ENCODE data around the gene TJP1. TPM values are rescaled to one million over a fixed set of nuclear protein-coding genes. Genes with fewer than 3 reads are reported as not detected.

The TJP1 gene
- total RNA-seq, result 138 TPM
- long read RNA-seq, partial matches to known transcripts, result 80 of 100 reads
- long read RNA-seq, other reads (novel, unspliced or antisense), result 19 of 100 reads

DNA sequence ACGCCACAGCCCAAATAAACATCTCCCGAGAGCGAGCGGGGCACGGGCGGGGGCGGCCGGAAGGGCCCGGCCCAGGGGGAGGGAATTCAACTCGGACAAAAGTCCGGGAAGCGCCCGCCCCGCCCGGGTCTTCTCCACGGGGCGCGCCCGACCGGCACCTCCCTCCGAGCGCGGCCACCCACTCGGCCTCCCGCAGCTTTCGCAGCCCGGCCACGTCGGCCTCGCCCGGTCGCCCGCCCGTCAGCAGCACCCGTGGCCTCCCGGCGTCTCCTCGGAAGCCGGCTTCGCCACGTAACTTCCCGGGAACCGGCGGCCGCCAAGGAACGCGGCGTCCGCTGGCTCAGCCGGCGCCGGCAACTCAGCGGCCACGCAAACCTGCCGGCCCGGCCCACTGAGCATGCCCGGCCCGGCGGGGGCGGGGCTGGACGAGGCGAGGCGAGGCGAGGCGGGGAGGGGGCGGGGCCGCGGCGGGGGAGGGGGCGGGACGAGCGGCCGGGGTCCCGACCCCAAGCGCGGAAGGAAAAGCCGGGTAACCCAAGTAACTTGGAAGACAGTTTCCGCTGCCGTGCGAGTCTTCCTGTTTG, at the start of gene TJP1:
TJP1 (minus strand) TSS at position 369 of the 584 bp plus-strand sequence. CDS start 440 bp downstream, outside the sequence.
- DNase-seq (ENCODE audit: low spot score), result peak; percentile 88
- intact Hi-C loops (cut with DNase I), result loop anchor here (5.0 kb wide), 2 partner anchors 65 to 100 kb away; no protein-coding TSS in a partner anchor

DNA sequence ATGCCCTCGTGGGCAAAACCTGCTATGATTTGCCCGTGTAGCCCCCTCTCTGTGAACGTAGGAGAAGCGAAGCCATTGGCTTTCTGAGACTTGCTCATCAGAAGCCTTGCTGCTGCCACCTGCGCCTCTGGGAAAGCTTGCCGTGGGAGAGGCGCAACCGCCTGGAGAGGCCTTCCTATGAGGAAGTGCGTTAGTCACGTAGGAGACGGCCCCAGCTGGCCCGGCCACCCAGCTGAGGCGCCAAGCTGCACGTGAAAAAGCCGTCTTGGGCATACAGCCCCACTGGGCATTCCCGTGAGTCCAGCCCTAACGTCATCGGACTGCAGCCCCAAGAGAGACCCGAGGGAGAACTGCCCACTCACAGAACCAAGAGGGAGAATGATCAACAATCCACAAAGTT, 49.1 kb upstream of the TJP1 start:
- intact Hi-C loops (cut with DNase I), result loop anchor here (2.0 to 5.0 kb wide), 2 partner anchors 34 to 51 kb away; no protein-coding TSS in a partner anchor
- DNase-seq (ENCODE audit: low spot score), result no peak

DNA sequence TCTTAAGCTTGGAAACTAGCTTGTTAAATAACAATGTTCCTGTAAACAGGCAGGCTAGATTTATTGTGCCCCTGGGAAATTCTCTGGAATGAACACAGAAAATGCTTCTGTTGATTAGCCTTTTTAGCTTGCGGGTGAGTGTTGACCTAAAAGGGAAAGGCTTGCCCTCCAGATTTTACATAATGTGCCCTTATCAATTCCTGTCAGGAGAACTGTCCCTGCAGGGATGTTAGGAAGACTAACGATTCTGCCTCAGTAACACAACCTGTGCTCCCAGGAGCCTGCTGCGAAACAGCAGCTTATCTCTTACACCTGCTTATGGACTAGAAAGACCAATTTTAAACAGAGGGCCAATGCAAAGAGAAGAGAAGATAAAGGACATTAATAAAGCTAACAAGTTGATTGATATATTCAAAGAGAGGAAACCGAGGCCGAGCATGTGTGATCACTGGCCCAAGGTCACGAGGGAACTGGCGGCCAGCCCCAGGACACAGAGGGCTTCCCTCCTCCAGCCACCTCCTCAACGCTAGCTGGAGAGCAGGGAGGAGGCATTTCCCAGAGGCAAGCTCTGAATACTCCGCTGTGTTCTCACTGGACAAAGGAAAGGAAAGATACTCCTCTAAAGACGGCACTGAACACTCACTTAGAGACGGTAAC, 48.4 kb upstream of the TJP1 start:
- DNase-seq (ENCODE audit: low spot score), result no peak
- intact Hi-C loops (cut with DNase I), result loop anchor here (2.0 to 5.0 kb wide), 2 partner anchors 33 to 50 kb away; no protein-coding TSS in a partner anchor

GRCh38 chr15:29867241-29868000, 45.2 kb upstream of the TJP1 start:
- intact Hi-C loops (cut with DNase I), result no loop called here
- DNase-seq (ENCODE audit: low spot score), result no peak

DNA sequence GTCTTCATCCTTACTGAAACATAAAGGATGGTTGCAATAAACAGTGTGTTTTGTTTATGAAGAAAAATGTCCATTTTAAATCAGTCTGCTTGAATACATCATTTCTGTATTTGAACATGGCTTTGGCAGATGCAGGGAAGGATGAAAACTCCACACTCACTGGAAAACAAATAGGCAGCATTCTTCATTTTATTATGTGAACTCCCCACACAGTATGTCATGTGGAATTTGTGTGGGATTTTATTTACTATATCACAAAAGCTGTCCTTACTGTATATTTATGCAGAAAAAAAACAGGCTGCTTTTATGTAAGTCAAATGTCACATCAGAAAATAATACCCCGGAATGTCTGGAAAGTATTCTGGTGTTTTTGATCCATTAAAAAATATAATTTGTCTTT, 44.1 kb upstream of the TJP1 start:
- no peak for DNase-seq (ENCODE audit: low spot score)
- intact Hi-C loops (cut with DNase I), result no loop called here

- no peak for DNase-seq (ENCODE audit: low spot score)
- intact Hi-C loops (cut with DNase I), result no loop called here
These were observed 42.2 kb upstream of the TJP1 start for GRCh38 chr15:29864501-29864900.

DNA sequence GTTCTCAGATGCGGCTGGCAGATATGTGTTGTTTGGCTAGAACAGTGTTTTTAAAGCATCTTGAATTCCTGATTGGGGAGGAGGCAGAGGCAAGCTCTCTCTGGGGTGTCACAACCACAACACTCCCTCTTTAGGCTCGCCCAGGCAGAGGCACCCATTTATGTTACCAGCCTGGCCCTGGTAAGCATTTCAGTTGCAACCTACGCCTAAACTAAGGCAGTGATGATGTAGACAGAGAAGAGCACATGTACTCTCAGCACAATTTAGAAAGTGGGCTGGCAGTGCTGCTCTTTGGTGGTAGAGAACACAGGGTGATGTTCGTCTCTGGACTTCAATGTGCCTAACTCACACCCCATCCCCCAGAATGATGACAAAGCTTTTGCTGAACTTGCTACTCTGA, 41.2 kb upstream of the TJP1 start:
- intact Hi-C loops (cut with DNase I), result no loop called here
- DNase-seq (ENCODE audit: low spot score), result no peak

DNA sequence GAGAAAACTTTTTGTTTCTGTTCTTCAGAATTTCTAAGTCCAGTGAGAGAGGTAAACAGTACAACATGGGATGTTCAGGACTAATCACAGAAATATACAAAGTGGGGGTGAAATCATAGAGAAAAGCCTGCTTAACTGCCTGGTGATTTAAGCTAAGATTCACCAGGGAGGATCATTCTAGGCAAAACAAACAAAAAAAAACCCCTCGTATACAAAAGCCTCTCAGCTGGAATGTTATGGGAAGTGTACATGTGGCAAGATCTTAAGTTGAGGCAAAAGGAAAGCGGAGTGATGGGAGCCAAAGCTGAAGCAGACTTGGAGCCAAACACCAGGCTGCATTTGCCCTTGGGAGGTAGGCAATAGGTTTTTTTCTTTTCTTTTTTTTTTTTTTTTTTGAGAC, 40.0 kb upstream of the TJP1 start:
- no peak for DNase-seq (ENCODE audit: low spot score)
- intact Hi-C loops (cut with DNase I), result no loop called here

DNA sequence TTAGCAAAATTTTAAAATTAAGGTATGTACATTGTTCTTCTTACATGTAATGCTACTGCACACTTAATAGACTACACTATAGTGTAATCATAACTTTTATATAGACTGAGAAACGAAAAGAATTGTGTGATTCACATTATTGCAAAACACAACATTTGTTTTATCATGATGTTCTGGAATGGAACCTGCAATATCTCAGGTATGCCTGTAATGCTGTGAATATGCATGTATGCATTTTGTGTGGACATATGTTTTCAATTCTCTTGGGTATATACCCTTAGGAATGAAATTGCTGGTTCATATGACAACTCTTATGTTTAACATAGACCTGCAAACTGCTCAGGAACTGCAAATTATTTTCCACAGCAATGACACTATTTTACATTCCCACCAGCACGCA, 38.6 kb upstream of the TJP1 start:
- intact Hi-C loops (cut with DNase I), result no loop called here
- no peak for DNase-seq (ENCODE audit: low spot score)

- intact Hi-C loops (cut with DNase I), result no loop called here
- DNase-seq (ENCODE audit: low spot score), result no peak
These were observed 37.9 kb upstream of the TJP1 start for GRCh38 chr15:29859973-29860715.

DNA sequence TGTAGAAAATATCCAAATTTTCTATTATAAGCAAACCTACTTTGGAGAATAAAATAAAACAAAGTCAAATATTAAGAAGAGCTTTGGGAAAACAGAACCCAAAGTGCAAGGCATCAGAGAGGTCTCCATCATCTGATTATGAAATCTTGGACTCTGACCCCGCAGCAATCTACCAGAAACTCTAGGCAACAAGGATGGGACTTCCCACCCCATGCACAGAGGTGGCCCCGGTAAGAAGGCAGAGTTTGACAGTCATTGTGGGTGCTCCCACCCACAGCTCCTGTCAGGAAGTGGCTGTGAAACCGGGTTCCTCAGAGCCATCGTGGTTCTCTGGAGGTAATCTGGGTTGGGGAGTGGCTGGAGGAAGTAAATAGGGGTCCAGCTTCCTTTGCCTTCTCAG, 37.0 kb upstream of the TJP1 start:
- intact Hi-C loops (cut with DNase I), result no loop called here
- no peak for DNase-seq (ENCODE audit: low spot score)

GRCh38 chr15:29857221-29857789, 35.0 kb upstream of the TJP1 start:
- intact Hi-C loops (cut with DNase I), result no loop called here
- DNase-seq (ENCODE audit: low spot score), result no peak

DNA sequence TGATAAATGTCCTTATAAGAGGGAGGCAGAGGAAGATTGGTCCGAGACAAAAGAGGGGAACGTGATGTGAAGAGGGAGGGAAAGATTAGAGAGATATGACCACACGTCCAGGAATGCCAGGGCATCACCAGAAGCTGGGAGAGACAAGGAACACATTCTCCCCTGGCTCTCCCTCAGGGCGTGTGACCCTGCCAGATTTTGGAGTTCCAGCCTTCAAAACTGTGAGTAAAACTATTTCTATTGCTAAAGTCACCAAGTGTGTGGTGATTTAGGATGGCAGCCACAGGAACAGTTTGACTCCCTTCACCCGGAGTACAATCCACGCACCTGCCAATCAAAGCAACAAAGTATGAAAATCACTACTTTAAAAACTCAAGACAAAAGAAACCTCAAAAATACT, 32.1 kb upstream of the TJP1 start:
- no peak for DNase-seq (ENCODE audit: low spot score)
- intact Hi-C loops (cut with DNase I), result no loop called here

GRCh38 chr15:29853211-29853987, 31.1 kb upstream of the TJP1 start:
- no peak for DNase-seq (ENCODE audit: low spot score)
- intact Hi-C loops (cut with DNase I), result no loop called here

DNA sequence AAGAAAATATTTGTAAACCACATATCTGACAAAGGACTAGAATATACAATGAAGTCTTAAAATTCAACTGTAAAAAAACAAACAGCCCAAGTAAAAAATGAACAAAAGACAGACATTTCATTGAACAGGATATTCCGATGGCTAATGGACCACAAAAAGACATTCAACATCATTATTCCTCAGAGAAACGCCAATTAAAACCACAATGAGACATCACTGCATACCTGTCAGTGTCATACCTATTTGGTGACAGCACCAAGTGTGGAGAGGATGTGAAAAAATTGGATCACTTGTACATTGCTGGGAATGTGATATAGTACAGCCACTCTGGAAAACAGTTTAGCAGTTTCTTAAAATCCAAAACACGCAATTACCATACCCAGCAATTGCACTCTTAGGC, 29.9 kb upstream of the TJP1 start:
- intact Hi-C loops (cut with DNase I), result no loop called here
- no peak for DNase-seq (ENCODE audit: low spot score)

- intact Hi-C loops (cut with DNase I), result loop anchor here (5.0 kb wide), 1 partner anchor 33 kb away; no protein-coding TSS in a partner anchor
- no peak for DNase-seq (ENCODE audit: low spot score)
These were observed 27.4 kb upstream of the TJP1 start for GRCh38 chr15:29849716-29850115.

DNA sequence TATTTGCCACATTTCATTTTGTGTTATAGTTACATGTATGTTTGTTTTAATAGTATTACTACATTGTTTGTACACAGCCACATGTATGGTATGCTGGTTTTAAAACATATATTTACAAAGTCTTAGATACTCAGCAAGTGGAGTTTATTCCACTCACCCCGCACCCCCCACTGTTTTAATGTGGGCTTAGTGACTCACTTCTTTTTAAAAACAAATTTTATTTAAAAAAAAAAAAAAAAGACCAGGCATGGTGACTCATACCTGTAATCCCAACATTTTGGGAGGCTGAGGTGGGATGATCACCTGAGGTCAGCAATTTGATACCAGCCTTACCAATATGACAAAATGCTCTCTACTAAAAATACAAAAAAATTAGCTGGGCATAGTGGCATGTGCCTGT, 26.9 kb upstream of the TJP1 start:
- intact Hi-C loops (cut with DNase I), result loop anchor here (5.0 kb wide), 1 partner anchor 33 kb away; no protein-coding TSS in a partner anchor
- no peak for DNase-seq (ENCODE audit: low spot score)

DNA sequence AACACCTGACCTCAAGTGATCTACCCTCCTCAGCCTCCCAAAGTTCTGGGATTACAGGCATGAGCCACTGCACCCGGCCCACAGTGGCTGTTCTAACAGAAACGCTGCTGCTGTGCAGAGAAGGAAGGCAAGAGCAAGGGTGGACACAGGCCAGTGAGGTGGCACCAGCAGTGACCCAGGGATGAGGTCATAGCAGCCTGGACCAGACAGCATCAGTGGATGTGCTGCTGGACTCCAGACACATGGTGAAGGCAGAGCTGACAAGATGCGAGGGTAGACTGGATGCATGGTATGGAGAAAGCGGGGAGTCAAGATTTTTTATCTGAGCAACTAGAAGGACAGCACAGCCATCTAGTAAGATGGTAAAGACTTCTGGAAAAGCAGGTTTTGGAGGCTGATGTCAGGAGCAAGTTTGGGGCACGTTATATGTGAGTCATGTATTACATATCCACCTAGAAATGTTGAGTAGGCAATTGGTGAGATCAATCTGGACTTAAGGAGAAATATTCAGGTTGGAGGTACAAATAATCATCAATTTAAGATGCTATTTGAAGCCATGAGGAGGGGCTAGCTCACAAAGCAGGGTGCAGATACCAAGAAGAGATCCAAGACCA, 22.1 kb upstream of the TJP1 start:
- intact Hi-C loops (cut with DNase I), result no loop called here
- DNase-seq (ENCODE audit: low spot score), result no peak
